ENCODE results near the gene KCNMB2.

The KCNMB2 gene

DNA sequence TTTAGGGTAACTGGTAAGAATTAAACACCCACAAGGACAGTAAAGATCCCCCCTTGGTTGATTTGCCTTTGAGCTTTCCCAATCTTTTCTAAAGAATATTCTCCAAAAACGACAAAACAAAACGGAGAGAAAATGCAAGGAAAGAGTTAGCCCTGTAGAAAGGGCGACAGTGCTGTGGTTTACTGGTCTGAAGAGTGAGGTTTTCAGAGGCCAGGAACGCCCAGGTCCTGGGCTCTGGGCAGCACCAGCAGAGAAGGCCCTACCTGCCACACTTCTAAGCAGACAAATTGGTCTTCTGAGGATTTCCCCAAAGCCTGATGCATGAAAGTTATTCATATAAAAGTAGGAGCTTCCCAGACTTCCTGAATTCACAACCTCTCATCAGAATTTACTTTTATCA, 119.3 kb downstream of the KCNMB2 start:
- no peak overlapping the region for H3K4me3 ChIP-seq (ENCODE audit: low read depth, low read length)
- DNase-seq (ENCODE audit: low read depth): peak; percentile 16
- TF ChIP-seq CTCF (IDR thresholded peaks at IDR 0.05; ENCODE audit: insufficient read depth, low read depth, low read length, missing control alignments): no peak

DNA sequence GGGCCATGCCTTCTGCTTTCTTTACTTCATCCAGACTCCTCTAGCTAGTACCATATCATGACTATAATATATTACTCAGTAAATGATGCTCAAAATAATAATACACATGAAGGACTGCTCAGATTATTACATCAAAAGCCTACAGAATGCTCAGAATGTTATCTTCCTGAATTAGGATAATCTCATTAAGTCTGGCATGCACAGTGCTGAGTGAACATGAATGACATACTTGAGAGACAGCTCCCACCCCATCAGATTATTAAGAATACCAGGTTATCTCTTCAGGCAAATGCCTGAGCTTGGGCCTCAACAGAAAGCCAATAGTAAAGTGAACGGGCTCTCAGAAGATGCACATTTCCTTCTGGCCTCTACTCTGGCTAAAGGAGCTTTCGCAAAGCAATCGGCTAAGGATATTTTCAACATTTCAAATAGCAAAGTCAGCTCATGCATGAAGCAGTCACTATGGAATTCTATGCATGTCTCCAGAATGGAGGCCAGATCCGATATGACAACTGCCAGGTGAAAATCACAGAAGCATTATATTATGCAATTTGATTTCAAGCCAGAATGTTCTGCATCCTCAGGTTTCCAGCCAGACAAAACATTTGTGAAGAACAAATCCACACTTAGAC, 122.6 kb downstream of the KCNMB2 start:
- H3K4me3 ChIP-seq (ENCODE audit: low read depth, low read length): no peak overlapping the region
- no peak for TF ChIP-seq CTCF (IDR thresholded peaks at IDR 0.05; ENCODE audit: insufficient read depth, low read depth, low read length, missing control alignments)
- DNase-seq (ENCODE audit: low read depth): no peak

DNA sequence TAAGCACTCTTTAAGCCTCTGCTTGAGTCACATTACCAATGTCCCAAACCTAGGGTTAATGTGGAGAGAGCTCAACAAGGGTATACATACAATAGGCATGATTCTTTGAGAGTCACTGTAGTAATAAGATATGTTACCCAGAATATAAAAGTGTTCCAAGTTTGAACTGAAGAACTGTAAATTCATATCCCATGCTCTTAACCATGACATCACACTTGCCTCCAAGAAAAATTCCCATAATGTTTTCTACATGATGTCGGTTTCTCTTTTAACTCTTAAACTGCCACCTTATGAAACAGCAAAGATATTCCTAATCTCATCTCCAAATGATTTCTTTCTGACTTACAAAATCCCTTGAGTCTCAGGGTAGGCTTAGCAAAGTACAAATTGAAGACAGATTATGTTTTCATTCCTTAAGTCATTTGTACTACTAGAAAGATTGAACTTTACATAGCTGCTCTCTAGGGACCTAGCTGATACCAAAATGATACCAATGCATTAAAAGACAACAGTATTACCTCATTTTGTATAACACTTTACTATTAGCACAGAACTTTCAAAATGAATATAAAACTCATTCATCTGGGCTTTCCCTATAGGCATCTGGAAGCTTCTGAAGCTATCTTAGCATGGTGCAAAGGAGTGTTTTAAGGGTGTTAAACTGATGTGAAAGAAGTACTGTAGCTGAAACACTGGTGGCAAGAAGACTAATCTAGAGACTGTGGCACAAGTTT, 127.1 kb downstream of the KCNMB2 start:
- TF ChIP-seq CTCF (IDR thresholded peaks at IDR 0.05; ENCODE audit: insufficient read depth, low read depth, low read length, missing control alignments): no peak
- peak; percentile 26 for DNase-seq (ENCODE audit: low read depth)
- no peak overlapping the region for H3K4me3 ChIP-seq (ENCODE audit: low read depth, low read length)

DNA sequence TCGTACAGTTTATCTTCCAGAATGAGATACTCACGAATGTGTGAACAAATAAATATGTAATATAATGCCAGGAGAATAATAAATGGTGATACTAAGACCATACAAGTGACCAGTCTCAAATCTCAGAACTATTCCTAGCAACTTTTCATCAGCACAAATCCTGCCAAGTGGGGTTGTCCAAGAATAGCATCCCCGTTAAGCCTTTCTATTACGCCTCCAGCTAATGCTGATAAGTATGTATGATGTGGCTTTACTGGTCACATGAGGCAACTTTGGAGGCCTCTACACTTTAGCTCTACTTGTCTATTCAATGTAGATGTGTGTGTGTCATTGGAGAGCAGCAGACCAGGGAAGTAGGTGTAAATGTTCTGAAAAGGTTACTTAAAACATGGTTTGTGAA, 129.5 kb downstream of the KCNMB2 start:
- no peak overlapping the region for H3K4me3 ChIP-seq (ENCODE audit: low read depth, low read length)
- no peak for DNase-seq (ENCODE audit: low read depth)

DNA sequence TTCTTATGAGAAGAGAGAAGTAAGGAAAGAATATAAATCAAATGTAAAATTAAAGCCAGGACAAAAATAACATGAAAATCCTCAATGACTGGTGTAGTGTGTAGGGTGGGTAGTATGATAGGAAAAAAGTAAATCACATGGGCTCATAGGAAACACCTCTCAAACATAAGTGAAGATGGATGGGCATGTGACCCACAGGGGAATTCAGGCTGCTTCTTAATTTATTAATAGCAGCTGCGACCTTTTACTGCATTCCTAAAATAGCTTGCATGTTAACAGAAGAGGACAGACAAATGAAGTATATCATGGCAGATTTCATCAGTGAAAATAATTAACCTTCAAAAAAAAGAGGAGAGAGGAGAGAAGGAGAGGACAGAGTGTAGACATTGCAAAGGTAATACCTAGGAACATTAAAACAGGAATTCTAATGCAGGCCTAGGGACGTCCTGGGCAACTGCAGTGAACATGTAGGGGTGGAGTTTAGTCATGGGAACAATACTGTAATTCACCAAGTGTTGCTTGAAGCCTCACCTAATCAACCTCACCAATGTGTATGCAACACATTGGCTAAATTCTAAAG, 132.9 kb downstream of the KCNMB2 start:
- no peak for DNase-seq (ENCODE audit: low read depth)
- no peak for TF ChIP-seq CTCF (IDR thresholded peaks at IDR 0.05; ENCODE audit: insufficient read depth, low read depth, low read length, missing control alignments)
- no peak overlapping the region for H3K4me3 ChIP-seq (ENCODE audit: low read depth, low read length)

More for the DNA sequence above, 129.5 kb downstream of the KCNMB2 start:
- TF ChIP-seq CTCF (IDR thresholded peaks at IDR 0.05; ENCODE audit: insufficient read depth, low read depth, low read length, missing control alignments): no peak

DNA sequence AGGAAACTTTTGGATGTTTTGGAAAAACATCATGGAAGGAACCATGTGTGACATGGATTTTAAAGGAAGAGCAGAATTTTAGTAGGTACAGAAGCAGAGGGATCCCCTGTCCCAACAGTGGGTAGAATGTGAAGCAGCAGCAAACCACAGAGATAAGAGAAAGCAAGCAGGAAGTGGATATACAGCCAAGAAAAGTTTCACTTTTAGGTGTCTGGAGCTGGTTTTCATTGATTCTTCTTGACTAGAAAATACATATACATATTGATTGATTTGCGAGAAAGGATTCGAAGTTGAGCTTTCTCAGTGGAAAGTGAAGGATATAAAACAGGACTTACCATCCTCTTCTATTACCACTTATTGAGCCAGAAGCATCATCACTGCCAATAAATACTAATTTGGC, 133.5 kb downstream of the KCNMB2 start:
- DNase-seq (ENCODE audit: low read depth): peak; percentile 29
- H3K4me3 ChIP-seq (ENCODE audit: low read depth, low read length): no peak overlapping the region
- TF ChIP-seq CTCF (IDR thresholded peaks at IDR 0.05; ENCODE audit: insufficient read depth, low read depth, low read length, missing control alignments): no peak
